Esophagus squamous epithelium (tissue), 4 donors: ENCODE data around the gene PAPPA.

Source experiments
- POLR2A ChIP-seq, 4 donors: fragments of 450-650 bp; IDR thresholded peaks; one replicate each; pipeline ENCODE4 v1.6.1; 2017; ENCODE audit warnings: antibody characterized with exemption in 4 of 4, mild to moderate bottlenecking in 4 of 4, moderate library complexity in 3 of 4
- TF ChIP-seq, protein P1 (sequence below), 6 experiments: fragments of 450-650 bp in 4 of 6; fragments of 200-600 bp in 2 of 6; sonication (generic) in 2 of 6; IDR thresholded peaks; one replicate each; pipeline ENCODE4 v1.5.1; 2016 to 2019; ENCODE audit warnings: antibody characterized with exemption in 6 of 6, mild to moderate bottlenecking in 4 of 6, moderate library complexity in 4 of 6

- TF ChIP-seq, protein P1, sequence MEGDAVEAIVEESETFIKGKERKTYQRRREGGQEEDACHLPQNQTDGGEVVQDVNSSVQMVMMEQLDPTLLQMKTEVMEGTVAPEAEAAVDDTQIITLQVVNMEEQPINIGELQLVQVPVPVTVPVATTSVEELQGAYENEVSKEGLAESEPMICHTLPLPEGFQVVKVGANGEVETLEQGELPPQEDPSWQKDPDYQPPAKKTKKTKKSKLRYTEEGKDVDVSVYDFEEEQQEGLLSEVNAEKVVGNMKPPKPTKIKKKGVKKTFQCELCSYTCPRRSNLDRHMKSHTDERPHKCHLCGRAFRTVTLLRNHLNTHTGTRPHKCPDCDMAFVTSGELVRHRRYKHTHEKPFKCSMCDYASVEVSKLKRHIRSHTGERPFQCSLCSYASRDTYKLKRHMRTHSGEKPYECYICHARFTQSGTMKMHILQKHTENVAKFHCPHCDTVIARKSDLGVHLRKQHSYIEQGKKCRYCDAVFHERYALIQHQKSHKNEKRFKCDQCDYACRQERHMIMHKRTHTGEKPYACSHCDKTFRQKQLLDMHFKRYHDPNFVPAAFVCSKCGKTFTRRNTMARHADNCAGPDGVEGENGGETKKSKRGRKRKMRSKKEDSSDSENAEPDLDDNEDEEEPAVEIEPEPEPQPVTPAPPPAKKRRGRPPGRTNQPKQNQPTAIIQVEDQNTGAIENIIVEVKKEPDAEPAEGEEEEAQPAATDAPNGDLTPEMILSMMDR (IDR thresholded peaks at IDR 0.05): no peak
- TF ChIP-seq POLR2A (IDR thresholded peaks at IDR 0.05): no peak
Measured at GRCh38 chr9:116377179-116377798, 223.7 kb downstream of the PAPPA start.
